NB4 (cell line): ENCODE measurements around the gene DPP10.
"Not testable (repeated sequence)": the region's sequence is repeated elsewhere in the genome, so short reads cannot be mapped to it uniquely, and the experiment has no call there.

Experiments
- DNase-seq: peaks from one replicate; pipeline ENCODE4 v3.0.0; 2010; ENCODE audit warnings: low read depth
- H3K4me3 ChIP-seq: one replicate; pipeline ENCODE4 v1.5.1; 2011; ENCODE audit warnings: mild to moderate bottlenecking, low read depth, low read length, moderate library complexity
- MYC ChIP-seq: IDR thresholded peaks from 2 replicates; pipeline ENCODE4 v1.6.1; 2011; ENCODE audit warnings: low read depth, low read length
- POLR2A ChIP-seq: IDR thresholded peaks from 2 replicates; pipeline ENCODE4 v1.6.1; 2011; ENCODE audit warnings: mild to moderate bottlenecking; ENCODE audit not compliant: insufficient read length; ENCODE audit errors: extremely low read depth
- TF ChIP-seq, protein P1 (sequence below): IDR thresholded peaks from 2 replicates; pipeline ENCODE4 v1.6.1; 2011; ENCODE audit warnings: low read depth, low read length
- TF ChIP-seq, protein P2 (sequence below): IDR thresholded peaks from one replicate; pipeline ENCODE4 v1.5.1; 2012; ENCODE audit warnings: low read depth, low read length

The DPP10 gene

GRCh38 chr2:115422004-115422634, 979.7 kb downstream of the DPP10 start:
- no peak for DNase-seq
- no peak overlapping the region for H3K4me3 ChIP-seq
- no peak for TF ChIP-seq MYC
- TF ChIP-seq, protein P1, sequence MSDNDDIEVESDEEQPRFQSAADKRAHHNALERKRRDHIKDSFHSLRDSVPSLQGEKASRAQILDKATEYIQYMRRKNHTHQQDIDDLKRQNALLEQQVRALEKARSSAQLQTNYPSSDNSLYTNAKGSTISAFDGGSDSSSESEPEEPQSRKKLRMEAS: no peak
- TF ChIP-seq, protein P2, sequence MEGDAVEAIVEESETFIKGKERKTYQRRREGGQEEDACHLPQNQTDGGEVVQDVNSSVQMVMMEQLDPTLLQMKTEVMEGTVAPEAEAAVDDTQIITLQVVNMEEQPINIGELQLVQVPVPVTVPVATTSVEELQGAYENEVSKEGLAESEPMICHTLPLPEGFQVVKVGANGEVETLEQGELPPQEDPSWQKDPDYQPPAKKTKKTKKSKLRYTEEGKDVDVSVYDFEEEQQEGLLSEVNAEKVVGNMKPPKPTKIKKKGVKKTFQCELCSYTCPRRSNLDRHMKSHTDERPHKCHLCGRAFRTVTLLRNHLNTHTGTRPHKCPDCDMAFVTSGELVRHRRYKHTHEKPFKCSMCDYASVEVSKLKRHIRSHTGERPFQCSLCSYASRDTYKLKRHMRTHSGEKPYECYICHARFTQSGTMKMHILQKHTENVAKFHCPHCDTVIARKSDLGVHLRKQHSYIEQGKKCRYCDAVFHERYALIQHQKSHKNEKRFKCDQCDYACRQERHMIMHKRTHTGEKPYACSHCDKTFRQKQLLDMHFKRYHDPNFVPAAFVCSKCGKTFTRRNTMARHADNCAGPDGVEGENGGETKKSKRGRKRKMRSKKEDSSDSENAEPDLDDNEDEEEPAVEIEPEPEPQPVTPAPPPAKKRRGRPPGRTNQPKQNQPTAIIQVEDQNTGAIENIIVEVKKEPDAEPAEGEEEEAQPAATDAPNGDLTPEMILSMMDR: no peak
- TF ChIP-seq POLR2A: no peak

DNA sequence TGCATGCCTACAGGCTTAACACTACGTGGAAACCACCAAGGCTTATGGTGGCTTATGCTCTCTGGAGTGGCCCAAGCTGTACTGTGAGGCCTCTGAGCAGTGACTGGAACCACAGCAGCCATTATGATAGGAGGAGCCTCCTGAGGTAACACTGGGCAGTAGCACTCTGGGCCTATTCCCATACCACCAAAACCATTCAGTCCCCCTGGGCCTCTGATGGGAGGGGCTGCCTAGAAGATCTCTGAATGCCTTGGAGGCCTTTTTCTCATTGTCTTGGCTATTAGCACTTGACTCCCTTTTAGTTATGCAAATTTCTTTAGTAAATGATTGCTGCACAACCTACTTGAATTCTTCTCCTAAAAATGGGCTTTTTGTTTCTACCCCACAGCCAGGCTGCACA, 985.0 kb downstream of the DPP10 start:
- H3K4me3 ChIP-seq: no peak overlapping the region
- TF ChIP-seq, protein P1: no peak
- TF ChIP-seq MYC: no peak
- TF ChIP-seq POLR2A: no peak
- DNase-seq: no peak

GRCh38 chr2:115440746-115441145, 998.3 kb downstream of the DPP10 start:
- not testable (repeated sequence) for H3K4me3 ChIP-seq, DNase-seq

DNA sequence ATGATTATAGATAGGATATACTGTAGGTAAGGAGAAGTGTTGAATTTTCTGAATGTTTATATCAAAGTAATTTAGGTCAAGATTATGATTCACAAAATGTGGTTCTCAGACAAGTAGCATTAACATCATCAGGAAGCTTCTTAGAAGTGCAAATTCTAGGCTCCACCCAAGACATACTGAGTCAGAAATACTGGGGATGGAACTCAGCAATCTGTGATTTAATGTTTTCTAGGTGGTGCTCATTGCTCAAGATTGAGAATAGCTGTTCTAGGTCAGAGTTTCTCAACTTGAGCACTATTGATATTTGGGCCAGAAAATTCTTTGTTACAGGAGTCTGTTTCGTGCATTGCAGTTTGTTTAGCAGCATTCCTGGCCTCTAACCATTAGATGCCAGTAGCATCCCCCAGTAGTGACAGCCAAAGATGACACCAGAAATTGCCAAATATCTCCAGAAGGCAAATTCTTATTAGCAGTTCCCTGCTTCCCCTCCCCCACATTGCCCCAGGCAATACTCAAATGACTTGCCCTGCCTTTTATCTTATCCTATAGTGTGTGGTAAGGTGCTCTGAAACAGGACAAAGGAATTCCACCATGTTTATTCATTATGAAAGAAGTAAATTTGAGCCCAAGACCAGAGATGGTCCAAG, 1001.2 kb downstream of the DPP10 start:
- no peak for DNase-seq
- no peak overlapping the region for H3K4me3 ChIP-seq
- TF ChIP-seq POLR2A (no peak), MYC (no peak)
- TF ChIP-seq, protein P2: no peak
- TF ChIP-seq, protein P1: no peak

DNA sequence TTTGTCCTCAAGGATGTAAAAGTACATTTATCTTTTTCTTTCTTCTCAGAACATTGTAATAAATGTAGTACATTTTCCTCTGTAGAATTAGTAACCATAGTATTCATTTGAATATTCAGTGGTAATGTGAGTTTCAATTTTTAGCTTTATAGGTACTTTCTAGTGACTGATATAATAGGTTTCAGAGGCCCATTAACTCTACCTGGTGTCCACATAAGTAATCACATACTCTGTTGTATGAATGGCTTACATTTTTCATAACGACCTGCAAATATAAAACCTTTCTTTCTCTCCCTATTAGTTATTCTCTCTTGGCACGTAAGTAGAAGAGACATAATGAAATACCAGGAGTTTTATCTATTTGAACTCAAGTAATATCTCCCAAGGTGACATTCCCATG, 1017.6 kb downstream of the DPP10 start:
- no peak for TF ChIP-seq POLR2A
- TF ChIP-seq, protein P2: no peak
- TF ChIP-seq MYC: no peak
- TF ChIP-seq, protein P1: no peak
- DNase-seq: no peak
- no peak overlapping the region for H3K4me3 ChIP-seq

DNA sequence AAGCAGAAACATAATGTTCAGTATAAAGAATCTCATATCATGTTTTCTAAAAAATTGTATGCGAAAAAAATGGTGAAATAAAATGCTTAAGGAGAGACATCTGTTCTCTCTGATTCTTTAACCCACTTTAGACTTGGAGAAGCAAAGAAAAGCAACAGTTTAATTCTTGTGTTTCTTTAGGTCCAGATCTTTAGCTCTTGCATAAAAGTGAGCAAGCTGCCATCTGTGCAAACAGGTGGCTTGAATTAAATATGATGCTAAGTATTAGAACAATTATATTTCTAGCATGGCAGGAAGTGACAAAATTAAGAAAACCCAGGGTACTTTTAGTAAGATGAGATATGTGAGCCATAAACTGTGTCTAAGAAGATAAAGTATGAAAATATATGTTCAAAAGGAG, 1038.3 kb downstream of the DPP10 start:
- no peak for DNase-seq
- TF ChIP-seq POLR2A: no peak
- TF ChIP-seq, protein P2: no peak
- TF ChIP-seq, protein P1: no peak
- no peak for TF ChIP-seq MYC
- no peak overlapping the region for H3K4me3 ChIP-seq

GRCh38 chr2:115481842-115482241, 1039.4 kb downstream of the DPP10 start:
- DNase-seq: no peak
- no peak overlapping the region for H3K4me3 ChIP-seq
- TF ChIP-seq, protein P2: no peak
- TF ChIP-seq POLR2A (no peak), MYC (no peak)
- TF ChIP-seq, protein P1: no peak
